Bladder microvascular endothelial cell (primary cell): ENCODE data around the gene LPAR6. TPM values are rescaled to one million over a fixed set of nuclear protein-coding genes. Genes with fewer than 3 reads are reported as not detected.

Source experiments
- total RNA-seq: library from RNA; depleted of rRNA; stranded (reverse); fragments of >200 nt; gene quantifications from 2 replicates; pipeline ENCODE4 v1.2.3, GENCODE V29; 2014

The LPAR6 gene, protein sequence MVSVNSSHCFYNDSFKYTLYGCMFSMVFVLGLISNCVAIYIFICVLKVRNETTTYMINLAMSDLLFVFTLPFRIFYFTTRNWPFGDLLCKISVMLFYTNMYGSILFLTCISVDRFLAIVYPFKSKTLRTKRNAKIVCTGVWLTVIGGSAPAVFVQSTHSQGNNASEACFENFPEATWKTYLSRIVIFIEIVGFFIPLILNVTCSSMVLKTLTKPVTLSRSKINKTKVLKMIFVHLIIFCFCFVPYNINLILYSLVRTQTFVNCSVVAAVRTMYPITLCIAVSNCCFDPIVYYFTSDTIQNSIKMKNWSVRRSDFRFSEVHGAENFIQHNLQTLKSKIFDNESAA
- total RNA-seq = 32.1 and 47.9 TPM in 2 replicates

GRCh38 chr13:48412881-48413351 is at the start of gene LPAR6:
TSS of gene LPAR6 (minus strand) at chr13:48413113. CDS start at chr13:48412423, 690 bp downstream.

Other genes starting within 250 kb of the LPAR6 start
- 119 and 257 TPM in 2 replicates for gene ITM2B, start 179.9 kb downstream of the LPAR6 start, total RNA-seq
- 24.8 and 55.5 TPM in 2 replicates for gene RB1, start 109.4 kb downstream of the LPAR6 start, total RNA-seq
- 11.3 and 13.7 TPM in 2 replicates for gene RCBTB2, start 120.0 kb upstream of the LPAR6 start, total RNA-seq
- not detected in 2 replicates for gene CYSLTR2, start 240.8 kb upstream of the LPAR6 start, total RNA-seq